Measurements from ENCODE around the gene ZBTB7B. TPM values are rescaled to one million over a fixed set of nuclear protein-coding genes. Genes with fewer than 3 reads are reported as not detected.

Gene ZBTB7B
- total and polyA plus RNA-seq, 9 of the 15 experiments (the other 6 are each of a cell fraction or from before 2014, with no cell fraction given), result 0.04 to 46.5 (median 15.2) TPM

- TF ChIP-seq E2F8 (IDR thresholded peaks at IDR 0.05; ENCODE audit: low read depth, partially characterized antibody) (no peak), TCFL5 (CRISPR knock-in tag; conservative IDR thresholded peaks at IDR 0.05) (0 out of 2 replicates have a peak, but pooled peaks have one; percentile 41), HOXB6 (CRISPR knock-in tag; IDR thresholded peaks at IDR 0.05; ENCODE audit: borderline replicate concordance) (no peak), ELK3 (CRISPR knock-in tag; IDR thresholded peaks at IDR 0.05) (no peak), NBN (IDR thresholded peaks at IDR 0.05; ENCODE audit: low read depth) (no peak), TCF15 (CRISPR knock-in tag; IDR thresholded peaks at IDR 0.05) (no peak), NKRF (IDR thresholded peaks at IDR 0.05; ENCODE audit: borderline replicate concordance) (no peak), SMARCA5 (IDR thresholded peaks at IDR 0.05) (no peak), CBX2 (IDR thresholded peaks at IDR 0.05; ENCODE audit: insufficient read depth, low read length, poor library complexity, severe bottlenecking) (no peak), ZBTB9 (CRISPR knock-in tag; IDR thresholded peaks at IDR 0.05) (no peak), ZNF133 (CRISPR knock-in tag; IDR thresholded peaks at IDR 0.05) (0 out of 2 replicates have a peak, but pooled peaks have one; percentile 71), SIRT6 (IDR thresholded peaks at IDR 0.05; ENCODE audit: low read depth, low read length) (no peak), HMG20A (CRISPR knock-in tag; conservative IDR thresholded peaks at IDR 0.05) (no peak), PHF8 (IDR thresholded peaks at IDR 0.05; ENCODE audit: borderline replicate concordance, low read length) (no peak; the same call in 1 of the 2 replicates), MAZ (CRISPR knock-in tag; conservative IDR thresholded peaks at IDR 0.05 in 1 of 2, IDR thresholded peaks at IDR 0.05 in 1 of 2) (no peak), THAP12 (CRISPR knock-in tag; IDR thresholded peaks at IDR 0.05) (no peak)
Observed at GRCh38 chr1:155049651-155050559, 47.3 kb downstream of the ZBTB7B start (continued).

Measured in K562 (cell line).